Ovary (tissue), 9 donors: Measurements from ENCODE around the gene LCN10. TPM values are rescaled to one million over a fixed set of nuclear protein-coding genes. Genes with fewer than 3 reads are reported as not detected.

Experiments used
- DNase-seq, 5 donors: peaks; one replicate each; pipeline ENCODE4 v3.0.0-alpha.2; 2019 to 2020
- H3K27ac ChIP-seq, 2 donors: fragments of 200-600 bp; one replicate each; pipeline versions ENCODE4 v1.5.1 to v1.8.0; 2019 to 2022
- H3K27me3 ChIP-seq: fragments of 200-600 bp; one replicate; pipeline ENCODE4 v1.8.0; 2022
- H3K36me3 ChIP-seq: fragments of 200-600 bp; sonication (generic); one replicate; pipeline ENCODE4 v1.5.1; 2019
- H3K4me1 ChIP-seq: one replicate; pipeline ENCODE4 v1.8.1; 2013; ENCODE audit warnings: mild to moderate bottlenecking, moderate library complexity; ENCODE audit not compliant: insufficient read depth
- H3K4me3 ChIP-seq: fragments of 200-600 bp; sonication (generic); one replicate; pipeline ENCODE4 v1.5.1; 2017
- H3K9me3 ChIP-seq, 2 donors: fragments of 200-600 bp in 1 of 2; sonication (generic) in 1 of 2; one replicate each; pipeline versions ENCODE4 v1.5.1 to v1.8.1; 2013 to 2019; ENCODE audit warnings: mild to moderate bottlenecking in 1 of 2, moderate library complexity in 1 of 2
- CTCF ChIP-seq, 3 donors: fragments of 450-650 bp in 2 of 3; fragments of 200-600 bp in 1 of 3; IDR thresholded peaks; one replicate each; pipeline versions ENCODE4 v1.5.1 to v1.8.0; 2016 to 2022; ENCODE audit warnings: antibody characterized with exemption in 3 of 3, mild to moderate bottlenecking in 1 of 3
- EP300 ChIP-seq: sonication (generic); formaldehyde crosslinking; IDR thresholded peaks from one replicate; pipeline ENCODE4 v1.6.1; 2017; ENCODE audit warnings: antibody characterized with exemption
- POLR2A ChIP-seq: fragments of 450-650 bp; IDR thresholded peaks from one replicate; pipeline ENCODE4 v1.6.1; 2017; ENCODE audit warnings: antibody characterized with exemption, mild to moderate bottlenecking, moderate library complexity
- whole genome bisulfite sequencing, 3 donors: extraction: QIAGEN DNeasy Blood & Tissue Kit in 1 of 3; methylation state at CpG; one replicate each; pipeline versions ENCODE4 v1.1.5 to v1.1.7; 2013 to 2017; 5-methylcytosine and 5-hydroxymethylcytosine counted together
- intact Hi-C, 4 donors: fragments of 100-400 bp; cut with DNase I; formaldehyde crosslinking; loops; one replicate each; pipeline versions ENCODE4 v1.11.0 to v1.15.1; 2022 to 2023
- polyA plus RNA-seq, 2 donors: library from polyadenylated mRNA; stranded (reverse); fragments of 200-250 nt in 1 of 2; fragments of 350-450 nt in 1 of 2; fragmentation: Illumina TruSeq in 1 of 2; extraction: RNeasy Lipid Tissue Mini Kit (QIAGEN cat#74804) in 1 of 2; gene quantifications; one replicate each; pipeline ENCODE4 v1.2.3, GENCODE V29; 2013 to 2014
- total RNA-seq, 7 donors: library from RNA; depleted of rRNA in 2 of 7; stranded (reverse); fragments of >200 nt in 2 of 7; fragmentation: NEBNext Ultra II Directional in 3 of 7; extraction: Animal tissue kit (Norgen Biotek cat#: 25700) in 3 of 7; gene quantifications; one replicate each; pipeline versions ENCODE4 v1.1.0 to v1.2.4, GENCODE V29; 2016 to 2023
- donor health status: DM: no; HTN: no; CAD: no; lungs with moderate emphysema.
- donor health status: DM: no; HTN: no; CAD: no.
- donor health status: Bipolar disorder and iron deficiency.
- donor health status: DM: yes; HTN: yes; CAD: no.
- donor health status: DM: no; HTN: no; CAD: no.
- donor health status: DM: yes; HTN: yes; CAD: no.

The LCN10 gene
- total and polyA plus RNA-seq, 9 donors = 1.4 to 45.4 (median 4.5) TPM

DNA sequence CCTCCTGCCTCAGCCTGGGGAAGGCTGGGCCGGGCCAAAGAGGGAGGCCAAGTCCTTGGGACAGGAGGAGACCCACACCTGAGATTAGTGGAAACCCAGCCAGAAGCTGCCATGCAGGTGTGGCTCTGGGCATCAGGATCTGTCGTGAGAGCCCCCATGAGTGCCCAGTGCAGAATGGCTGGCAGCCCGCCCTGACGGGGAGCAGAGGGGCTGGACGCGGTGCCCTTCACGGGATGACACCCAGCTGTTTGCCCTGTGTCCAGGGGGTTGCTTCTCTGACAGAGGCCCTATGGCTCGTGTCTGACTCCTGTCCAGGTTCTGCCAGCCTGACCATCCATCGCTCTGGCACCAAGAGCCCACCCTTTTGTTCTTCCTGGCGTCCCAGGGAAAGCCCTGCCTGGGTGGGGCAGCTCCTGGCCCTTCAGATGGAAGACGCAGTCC is 21.8 kb downstream of the LCN10 start:
- H3K27me3 ChIP-seq = no peaks in the 10 kb centered on the region
- no peak for DNase-seq
- H3K27ac ChIP-seq = peak overlapping the region in 1 of 2 donors; percentile 15
- no peaks in the 10 kb centered on the region for H3K36me3 ChIP-seq
- 67 to 76% (median 68%) methylated on average over 11 of the region's 11 CpGs for WGBS, 3 donors
- H3K4me3 ChIP-seq = no peak overlapping the region
- no peak for TF ChIP-seq POLR2A
- H3K4me1 ChIP-seq = no peaks in the 10 kb centered on the region
- no peaks in the 10 kb centered on the region for H3K9me3 ChIP-seq
- intact Hi-C loops = no loop called here

- no peaks in the 10 kb centered on the region for H3K27me3 ChIP-seq
- WGBS, 3 donors = 25 to 37% (median 31%) methylated on average over 12 to 20 of the region's 20 CpGs
- no peaks in the 10 kb centered on the region for H3K4me1 ChIP-seq
- no peaks in the 10 kb centered on the region for H3K9me3 ChIP-seq
- intact Hi-C loops = no loop called here
- no peak for TF ChIP-seq CTCF (IDR thresholded peaks at IDR 0.05)
- no peak for TF ChIP-seq EP300
- TF ChIP-seq POLR2A = no peak
- no peaks in the 10 kb centered on the region for H3K36me3 ChIP-seq
- H3K4me3 ChIP-seq = no peak overlapping the region
- no peak overlapping the region for H3K27ac ChIP-seq
- peak in 3 of 5 donors; percentile 48 to 69 (median 51) for DNase-seq
Observed at GRCh38 chr9:136720251-136720897, 22.4 kb downstream of the LCN10 start.

GRCh38 chr9:136719195-136719880 is 23.4 kb downstream of the LCN10 start:
- 70 to 83% (median 72%) methylated on average over 21 to 24 of the region's 24 CpGs for WGBS, 3 donors
- TF ChIP-seq CTCF (IDR thresholded peaks at IDR 0.05) (no peak), POLR2A (no peak), EP300 (no peak)
- no peaks in the 10 kb centered on the region for H3K36me3 ChIP-seq
- no peak overlapping the region for H3K27ac ChIP-seq
- no peak overlapping the region for H3K4me3 ChIP-seq
- intact Hi-C loops = no loop called here
- no peaks in the 10 kb centered on the region for H3K9me3 ChIP-seq
- no peaks in the 10 kb centered on the region for H3K27me3 ChIP-seq
- H3K4me1 ChIP-seq = no peaks in the 10 kb centered on the region
- peak in 2 of 5 donors; percentile 40 to 49 for DNase-seq

DNA sequence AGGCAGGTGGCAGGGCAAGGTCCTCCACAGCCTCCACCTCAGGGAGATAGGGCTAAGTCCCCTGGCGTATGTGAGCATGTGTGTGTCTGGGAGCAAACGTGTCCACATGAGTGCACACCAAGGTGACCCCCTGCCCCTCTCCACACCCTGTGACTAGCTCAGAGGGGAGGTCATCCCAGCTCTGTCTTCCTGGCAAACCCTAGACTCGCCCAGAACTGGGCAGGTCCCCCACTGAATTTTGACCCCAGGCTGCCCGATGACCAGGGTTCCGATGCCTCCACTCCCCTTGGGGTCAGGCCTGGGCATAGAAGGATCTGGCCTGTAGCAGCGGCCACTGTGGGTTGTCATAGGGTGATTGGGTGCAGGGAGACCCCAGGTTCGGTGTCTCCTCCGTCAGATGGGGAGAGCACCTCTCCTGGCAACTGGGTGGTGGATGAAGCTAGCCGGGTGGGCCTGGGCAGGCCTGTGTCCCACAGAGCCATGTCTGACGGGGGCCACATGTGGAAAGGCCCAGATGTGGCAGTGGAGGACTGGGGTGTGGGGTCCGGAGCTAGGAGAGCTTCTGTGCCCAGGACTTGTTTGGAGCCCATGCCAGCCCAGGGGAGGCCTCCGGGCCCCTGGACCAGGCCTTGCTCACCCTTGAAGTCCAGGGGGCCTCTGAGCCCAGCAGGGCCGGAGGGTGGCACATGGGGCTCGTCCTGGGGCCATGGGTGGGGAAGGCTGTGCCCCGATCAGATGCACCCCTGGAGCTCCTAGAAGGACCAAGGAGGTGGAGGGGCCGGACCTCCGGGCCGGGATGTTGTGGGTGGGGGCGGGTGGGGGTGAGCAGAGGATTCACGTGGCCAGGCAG is 24.2 kb downstream of the LCN10 start:
- Histone ChIP-seq H3K27ac (no peak overlapping the region), H3K4me3 (no peak overlapping the region), H3K4me1 (no peaks in the 10 kb centered on the region), H3K36me3 (no peaks in the 10 kb centered on the region), H3K9me3 (no peaks in the 10 kb centered on the region), H3K27me3 (no peaks in the 10 kb centered on the region)
- intact Hi-C loops = no loop called here
- WGBS, 3 donors = 79 to 86% (median 83%) methylated on average over 19 to 20 of the region's 20 CpGs
- TF ChIP-seq CTCF (IDR thresholded peaks at IDR 0.05) (no peak), EP300 (no peak), POLR2A (no peak)
- peak in 1 of 5 donors; percentile 31 for DNase-seq
